Activated T-cell treated with anti-CD3 and anti-CD28 coated beads for 48 hours (primary cell): ENCODE measurements around the gene RAB34.
A peak's percentile ranks its signal among the peaks of the same experiment; 100 is the strongest.
"Not testable (repeated sequence)": the region's sequence is repeated elsewhere in the genome, so short reads cannot be mapped to it uniquely, and the experiment has no call there.

Experiments used
- DNase-seq: peaks from one replicate; pipeline ENCODE4 v3.0.0-alpha.2; 2020; ENCODE audit warnings: low read depth

RAB34 gene

GRCh38 chr17:28728364-28729200, 10.9 kb upstream of the RAB34 start, which contains the start of gene NEK8:
Gene NEK8, plus strand, starts transcription at chr17:28728788. Its CDS starts 26 bp downstream, at chr17:28728814.
- peak; percentile 97 for DNase-seq

- DNase-seq, result peak; percentile 92
These were observed 9.2 kb upstream of the RAB34 start for GRCh38 chr17:28726627-28727491.

- DNase-seq, result peak; percentile 78
These were observed 8.6 kb upstream of the RAB34 start, which contains the start of gene TLCD1 for GRCh38 chr17:28726226-28726626. Gene TLCD1, minus strand, starts transcription at chr17:28726233. Its CDS starts 136 bp downstream, at chr17:28726097.

GRCh38 chr17:28725660-28726225, 8.1 kb upstream of the RAB34 start:
- DNase-seq, result peak; percentile 73

- no peak for DNase-seq
These were observed 7.5 kb upstream of the RAB34 start for GRCh38 chr17:28725166-28725659.

- DNase-seq, result no peak
These were observed 7.0 kb upstream of the RAB34 start for GRCh38 chr17:28724500-28725165.

- DNase-seq, result not testable (repeated sequence)
These were observed 6.3 kb upstream of the RAB34 start for GRCh38 chr17:28723836-28724499.

GRCh38 chr17:28723159-28723835, 5.6 kb upstream of the RAB34 start:
- no peak for DNase-seq

- DNase-seq, result no peak
These were observed 4.9 kb upstream of the RAB34 start for GRCh38 chr17:28722417-28723158.

- DNase-seq, result not testable (repeated sequence)
These were observed 3.3 kb upstream of the RAB34 start for GRCh38 chr17:28720997-28721329.

GRCh38 chr17:28720247-28720996, 2.8 kb upstream of the RAB34 start:
- peak; percentile 31 for DNase-seq

- DNase-seq, result no peak
These were observed 1.4 kb upstream of the RAB34 start for GRCh38 chr17:28719021-28719433.

GRCh38 chr17:28718333-28719020, 809 bp upstream of the RAB34 start:
- no peak for DNase-seq

- DNase-seq, result no peak
These were observed 709 bp downstream of the RAB34 start for GRCh38 chr17:28716740-28717577.

GRCh38 chr17:28715217-28715616, 2.5 kb downstream of the RAB34 start:
- no peak for DNase-seq

GRCh38 chr17:28714281-28714680, 3.4 kb downstream of the RAB34 start:
- no peak for DNase-seq

GRCh38 chr17:28712705-28713415, 4.8 kb downstream of the RAB34 start:
- DNase-seq, result no peak
